Sigmoid colon (tissue), 4 donors: ENCODE measurements around the gene KY.

Source experiments
- EP300 ChIP-seq, 4 donors: sonication (generic); formaldehyde crosslinking; IDR thresholded peaks; one replicate each; pipeline ENCODE4 v1.6.1; 2017; ENCODE audit warnings: antibody characterized with exemption in 4 of 4
- POLR2A ChIP-seq, 2 donors: fragments of 450-650 bp; IDR thresholded peaks; one replicate each; pipeline ENCODE4 v1.6.1; 2016; ENCODE audit warnings: antibody characterized with exemption in 2 of 2, mild to moderate bottlenecking in 2 of 2, moderate library complexity in 2 of 2
- TF ChIP-seq, protein P1 (sequence below), 4 experiments: fragments of 450-650 bp in 3 of 4; fragments of 200-600 bp in 1 of 4; IDR thresholded peaks; one replicate each; pipeline ENCODE4 v1.5.1; 2016 to 2019; ENCODE audit warnings: antibody characterized with exemption in 4 of 4, mild to moderate bottlenecking in 3 of 4, moderate library complexity in 2 of 4

GRCh38 chr3:134638385-134639030 lies 12.3 kb downstream of the KY start:
- TF ChIP-seq, protein P1, sequence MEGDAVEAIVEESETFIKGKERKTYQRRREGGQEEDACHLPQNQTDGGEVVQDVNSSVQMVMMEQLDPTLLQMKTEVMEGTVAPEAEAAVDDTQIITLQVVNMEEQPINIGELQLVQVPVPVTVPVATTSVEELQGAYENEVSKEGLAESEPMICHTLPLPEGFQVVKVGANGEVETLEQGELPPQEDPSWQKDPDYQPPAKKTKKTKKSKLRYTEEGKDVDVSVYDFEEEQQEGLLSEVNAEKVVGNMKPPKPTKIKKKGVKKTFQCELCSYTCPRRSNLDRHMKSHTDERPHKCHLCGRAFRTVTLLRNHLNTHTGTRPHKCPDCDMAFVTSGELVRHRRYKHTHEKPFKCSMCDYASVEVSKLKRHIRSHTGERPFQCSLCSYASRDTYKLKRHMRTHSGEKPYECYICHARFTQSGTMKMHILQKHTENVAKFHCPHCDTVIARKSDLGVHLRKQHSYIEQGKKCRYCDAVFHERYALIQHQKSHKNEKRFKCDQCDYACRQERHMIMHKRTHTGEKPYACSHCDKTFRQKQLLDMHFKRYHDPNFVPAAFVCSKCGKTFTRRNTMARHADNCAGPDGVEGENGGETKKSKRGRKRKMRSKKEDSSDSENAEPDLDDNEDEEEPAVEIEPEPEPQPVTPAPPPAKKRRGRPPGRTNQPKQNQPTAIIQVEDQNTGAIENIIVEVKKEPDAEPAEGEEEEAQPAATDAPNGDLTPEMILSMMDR (IDR thresholded peaks at IDR 0.05): no peak
- TF ChIP-seq EP300 (IDR thresholded peaks at IDR 0.05) (no peak), POLR2A (IDR thresholded peaks at IDR 0.05) (no peak)
